ENCODE results near the gene MARK3. TPM values are rescaled to one million over a fixed set of nuclear protein-coding genes. Genes with fewer than 3 reads are reported as not detected.

Gene MARK3
- polyA plus RNA-seq, 1 experiment = 109 TPM

DNA sequence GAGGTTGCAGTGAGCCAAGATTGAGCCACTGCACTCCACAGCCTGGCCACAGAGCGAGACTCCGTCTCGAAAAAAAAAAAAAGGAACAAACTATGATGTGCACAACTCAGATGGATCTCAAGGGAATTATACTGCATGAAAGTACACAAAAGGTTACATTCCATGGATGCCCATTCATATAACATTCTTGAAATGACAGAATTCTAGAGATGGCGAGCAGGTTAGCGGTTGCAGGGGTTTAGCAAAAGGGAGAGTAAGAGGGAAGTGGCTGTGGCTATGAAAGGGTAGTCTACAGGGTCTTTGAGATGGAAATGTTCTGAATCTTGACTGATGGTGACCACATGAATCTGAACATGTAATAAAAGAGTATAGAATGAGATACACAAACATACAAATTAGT is 87.7 kb downstream of the MARK3 start:
- Histone ChIP-seq H3K4me3 (ENCODE audit: low read depth, low read length) (no peak overlapping the region), H3K9me3 (ENCODE audit: control insufficient read depth, insufficient read depth, low read length) (no peaks in the 10 kb centered on the region), H3K27ac (ENCODE audit: low read depth, low read length) (no peak overlapping the region), H3K27me3 (ENCODE audit: control insufficient read depth, insufficient read depth, low read length) (no peaks in the 10 kb centered on the region)
- POLR2A ChIA-PET = no interaction called here
- TF ChIP-seq, protein P1, sequence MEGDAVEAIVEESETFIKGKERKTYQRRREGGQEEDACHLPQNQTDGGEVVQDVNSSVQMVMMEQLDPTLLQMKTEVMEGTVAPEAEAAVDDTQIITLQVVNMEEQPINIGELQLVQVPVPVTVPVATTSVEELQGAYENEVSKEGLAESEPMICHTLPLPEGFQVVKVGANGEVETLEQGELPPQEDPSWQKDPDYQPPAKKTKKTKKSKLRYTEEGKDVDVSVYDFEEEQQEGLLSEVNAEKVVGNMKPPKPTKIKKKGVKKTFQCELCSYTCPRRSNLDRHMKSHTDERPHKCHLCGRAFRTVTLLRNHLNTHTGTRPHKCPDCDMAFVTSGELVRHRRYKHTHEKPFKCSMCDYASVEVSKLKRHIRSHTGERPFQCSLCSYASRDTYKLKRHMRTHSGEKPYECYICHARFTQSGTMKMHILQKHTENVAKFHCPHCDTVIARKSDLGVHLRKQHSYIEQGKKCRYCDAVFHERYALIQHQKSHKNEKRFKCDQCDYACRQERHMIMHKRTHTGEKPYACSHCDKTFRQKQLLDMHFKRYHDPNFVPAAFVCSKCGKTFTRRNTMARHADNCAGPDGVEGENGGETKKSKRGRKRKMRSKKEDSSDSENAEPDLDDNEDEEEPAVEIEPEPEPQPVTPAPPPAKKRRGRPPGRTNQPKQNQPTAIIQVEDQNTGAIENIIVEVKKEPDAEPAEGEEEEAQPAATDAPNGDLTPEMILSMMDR (IDR thresholded peaks at IDR 0.05; ENCODE audit: low read depth, low read length) = no peak
- DNase-seq (ENCODE audit: low read depth, low spot score) = no peak
- CTCF ChIA-PET = no interaction called here

DNA sequence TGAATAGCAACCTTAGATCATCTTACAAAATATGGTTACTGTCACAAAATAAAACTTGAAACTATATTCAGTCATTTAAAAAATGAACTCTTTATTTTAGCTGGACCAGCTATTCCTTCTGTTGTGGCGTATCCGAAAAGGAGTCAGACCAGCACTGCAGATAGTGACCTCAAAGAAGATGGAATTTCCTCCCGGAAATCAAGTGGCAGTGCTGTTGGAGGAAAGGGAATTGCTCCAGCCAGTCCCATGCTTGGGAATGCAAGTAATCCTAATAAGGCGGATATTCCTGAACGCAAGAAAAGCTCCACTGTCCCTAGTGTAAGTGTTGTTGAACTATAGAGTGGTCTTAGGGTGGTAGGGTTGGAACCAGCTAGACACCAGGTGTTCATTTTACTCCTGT is 89.7 kb downstream of the MARK3 start:
- no peak for DNase-seq (ENCODE audit: low read depth, low spot score)
- TF ChIP-seq, protein P1 (IDR thresholded peaks at IDR 0.05; ENCODE audit: low read depth, low read length) = no peak
- ChIA-PET CTCF (no interaction called here), POLR2A (no interaction called here)
- H3K27me3 ChIP-seq (ENCODE audit: control insufficient read depth, insufficient read depth, low read length) = no peaks in the 10 kb centered on the region
- no peak overlapping the region for H3K4me3 ChIP-seq (ENCODE audit: low read depth, low read length)
- H3K9me3 ChIP-seq (ENCODE audit: control insufficient read depth, insufficient read depth, low read length) = no peaks in the 10 kb centered on the region
- no peak overlapping the region for H3K27ac ChIP-seq (ENCODE audit: low read depth, low read length)

DNA sequence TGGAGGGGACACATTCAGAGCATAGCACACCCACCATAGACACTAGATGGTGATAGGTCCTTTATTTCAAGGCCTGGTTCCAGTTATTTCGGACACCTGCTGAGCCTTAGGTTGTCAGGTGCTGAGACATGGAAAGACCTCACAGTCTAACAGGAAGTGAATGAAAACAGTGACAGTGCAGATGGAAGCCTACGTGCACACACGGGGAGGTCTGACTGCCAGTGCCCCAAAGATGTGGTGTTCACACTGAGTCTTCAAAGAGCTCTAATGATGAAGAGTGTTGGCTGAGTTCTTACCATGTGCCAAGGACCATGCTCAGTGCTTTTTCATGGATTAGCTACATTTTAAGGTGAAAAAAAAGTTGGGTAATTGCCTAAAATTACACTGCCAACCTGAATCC is 90.8 kb downstream of the MARK3 start:
- Histone ChIP-seq H3K27ac (ENCODE audit: low read depth, low read length) (no peak overlapping the region), H3K9me3 (ENCODE audit: control insufficient read depth, insufficient read depth, low read length) (no peaks in the 10 kb centered on the region), H3K27me3 (ENCODE audit: control insufficient read depth, insufficient read depth, low read length) (no peaks in the 10 kb centered on the region), H3K4me3 (ENCODE audit: low read depth, low read length) (no peak overlapping the region)
- POLR2A ChIA-PET = interaction anchor here (0.7 kb wide), 1 partner anchor 11 kb away, joined by 5 read pairs; no protein-coding TSS in a partner anchor
- CTCF ChIA-PET = no interaction called here
- TF ChIP-seq, protein P1 (IDR thresholded peaks at IDR 0.05; ENCODE audit: low read depth, low read length) = no peak
- DNase-seq (ENCODE audit: low read depth, low spot score) = no peak

DNA sequence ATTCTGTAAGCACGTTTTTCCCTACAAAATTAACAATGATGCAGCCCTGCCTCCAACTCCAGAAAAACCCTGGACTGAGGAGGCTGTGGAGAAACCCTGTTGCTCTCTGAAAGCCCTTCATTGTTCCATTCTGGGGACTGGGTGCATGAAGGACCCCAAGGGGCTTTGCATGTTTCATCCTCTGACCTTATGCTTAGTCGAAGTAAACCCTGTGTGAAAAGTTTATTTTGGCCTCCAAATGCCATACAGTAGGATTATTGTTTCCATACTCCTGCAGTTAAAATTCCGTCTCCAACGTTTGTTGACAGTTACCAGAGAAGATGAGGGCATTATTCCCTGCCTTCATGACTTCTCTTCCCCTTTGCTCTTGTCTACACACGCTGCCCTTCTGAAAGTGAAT is 91.4 kb downstream of the MARK3 start:
- POLR2A ChIA-PET = no interaction called here
- DNase-seq (ENCODE audit: low read depth, low spot score) = no peak
- TF ChIP-seq, protein P1 (IDR thresholded peaks at IDR 0.05; ENCODE audit: low read depth, low read length) = no peak
- H3K4me3 ChIP-seq (ENCODE audit: low read depth, low read length) = no peak overlapping the region
- no peaks in the 10 kb centered on the region for H3K27me3 ChIP-seq (ENCODE audit: control insufficient read depth, insufficient read depth, low read length)
- H3K27ac ChIP-seq (ENCODE audit: low read depth, low read length) = no peak overlapping the region
- CTCF ChIA-PET = no interaction called here
- no peaks in the 10 kb centered on the region for H3K9me3 ChIP-seq (ENCODE audit: control insufficient read depth, insufficient read depth, low read length)

DNA sequence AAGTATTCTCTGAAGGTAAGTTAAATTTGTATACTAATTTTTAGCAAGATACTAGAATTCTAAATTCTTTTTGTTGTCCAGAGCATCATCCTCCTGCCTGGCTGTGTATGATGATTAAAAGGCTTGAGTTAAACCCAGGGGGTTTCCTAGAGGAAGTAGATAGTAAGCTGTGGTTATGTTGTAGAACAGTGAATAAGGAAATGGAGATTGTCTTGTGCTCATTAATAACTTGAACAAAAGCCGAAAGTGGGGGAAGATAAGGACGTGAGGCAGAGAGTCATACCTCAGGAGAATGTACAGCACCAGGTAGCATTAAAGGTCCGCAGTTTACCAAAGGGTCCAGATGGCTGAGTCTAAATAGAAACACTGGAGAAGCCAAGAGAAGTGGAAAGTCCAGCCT is 95.4 kb downstream of the MARK3 start:
- Histone ChIP-seq H3K27ac (ENCODE audit: low read depth, low read length) (no peak overlapping the region), H3K27me3 (ENCODE audit: control insufficient read depth, insufficient read depth, low read length) (no peaks in the 10 kb centered on the region), H3K9me3 (ENCODE audit: control insufficient read depth, insufficient read depth, low read length) (no peaks in the 10 kb centered on the region), H3K4me3 (ENCODE audit: low read depth, low read length) (no peak overlapping the region)
- CTCF ChIA-PET = no interaction called here
- POLR2A ChIA-PET = no interaction called here
- TF ChIP-seq, protein P1 (IDR thresholded peaks at IDR 0.05; ENCODE audit: low read depth, low read length) = no peak
- DNase-seq (ENCODE audit: low read depth, low spot score) = no peak

Data from AG04450 (cell line).